ENCODE data around the gene LUZP2. TPM values are rescaled to one million over a fixed set of nuclear protein-coding genes. Genes with fewer than 3 reads are reported as not detected.

Gene LUZP2
- total and polyA plus RNA-seq, 9 of the 15 experiments (the other 6 are each of a cell fraction or from before 2014, with no cell fraction given) = not detected

DNA sequence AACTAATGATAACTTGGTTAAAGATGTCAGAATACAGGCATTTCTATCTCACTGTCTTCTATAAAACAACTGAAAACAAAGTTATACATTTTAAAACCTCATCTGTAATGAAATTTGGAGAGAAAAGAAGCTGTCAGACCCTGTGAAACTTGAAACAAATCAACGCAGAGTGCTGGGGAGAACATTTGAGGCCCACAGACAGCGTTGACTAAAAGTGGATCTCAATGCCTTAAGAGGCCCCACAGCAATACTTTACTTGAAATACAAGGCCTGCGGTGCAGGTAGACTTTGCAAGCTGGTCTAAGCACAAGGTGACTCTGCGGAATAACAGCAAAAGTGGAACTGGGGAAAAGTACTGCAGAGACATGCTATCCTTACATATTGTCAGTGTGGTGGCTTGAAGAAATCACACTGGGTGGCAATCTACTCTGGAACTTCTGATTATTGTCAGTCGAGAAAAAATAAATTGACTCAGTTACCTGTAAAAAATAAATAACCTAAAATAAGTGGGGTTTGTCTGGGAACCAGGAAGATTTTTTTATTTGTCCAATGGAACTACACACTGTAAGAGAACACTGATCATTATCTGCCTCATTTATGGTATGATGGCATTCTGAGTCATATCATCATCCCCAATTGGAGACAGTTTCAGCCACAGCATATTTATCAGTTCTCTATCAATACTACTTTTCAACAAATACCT is 138.9 kb downstream of the LUZP2 start:
- POLR2A ChIA-PET = no interaction called here
- H3K9me3 ChIP-seq (replicated peaks; ENCODE audit: control insufficient read depth, insufficient read depth, low read depth, low read length) = no peaks in the 10 kb centered on the region
- intact Hi-C loops (cut with micrococcal nuclease) = no loop called here
- no peak overlapping the region for H3K4me3 ChIP-seq
- TF ChIP-seq FOSL1 (tag; conservative IDR thresholded peaks at IDR 0.05) (no peak), GATAD2A (IDR thresholded peaks at IDR 0.05) (no peak), GATA2 (CRISPR knock-in tag; IDR thresholded peaks at IDR 0.05) (no peak), AFF1 (IDR thresholded peaks at IDR 0.05; ENCODE audit: low read depth in 1 of 2, partially characterized antibody in 2 of 2) (no peak), ZNF146 (CRISPR knock-in tag; IDR thresholded peaks at IDR 0.05; ENCODE audit: unreplicated experiment) (no peak), KAT2B (IDR thresholded peaks at IDR 0.05; ENCODE audit: low read depth, low read length) (no peak), EWSR1 (IDR thresholded peaks at IDR 0.05; ENCODE audit: borderline replicate concordance, low read depth, partially characterized antibody) (no peak), CBFA2T3 (IDR thresholded peaks at IDR 0.05) (no peak)
- ATAC-seq = no peak
- H3K27ac ChIP-seq (ENCODE audit: extremely low read depth, low read depth, low read length) = no peak overlapping the region
- WGBS (ENCODE audit: insufficient coverage, low coverage, missing lambda C conversion rate) = 3% methylated on average over 5 of the region's 5 CpGs
- BruUV-seq (replicated peaks) = no TSS peak
- no peak overlapping the region for H3K9ac ChIP-seq (ENCODE audit: insufficient read depth in 1 of 2, low read depth in 2 of 2, low read length in 2 of 2)
- DNase-seq (ENCODE audit: extremely low read depth in 1 of 4, low spot score in 3 of 4) = no peak
- CTCF ChIA-PET (ENCODE audit: low intra/inter-chr PET ratio) = no interaction called here
- H3K4me2 ChIP-seq (ENCODE audit: insufficient read depth, low read length) = no peak overlapping the region
- no peaks in the 10 kb centered on the region for H3K9me1 ChIP-seq (ENCODE audit: control insufficient read depth, insufficient read depth, low read length)
- no peaks in the 10 kb centered on the region for H3K4me1 ChIP-seq (replicated peaks in 1 of 2; ENCODE audit: control insufficient read depth in 2 of 2, insufficient read depth in 2 of 2, low read length in 2 of 2)
- H3K27me3 ChIP-seq (ENCODE audit: control insufficient read depth in 2 of 2, insufficient read depth in 2 of 2, low read length in 2 of 2) = no peaks in the 10 kb centered on the region
- H2AFZ ChIP-seq (ENCODE audit: low read depth, low read length) = no peak overlapping the region
- no peaks in the 10 kb centered on the region for H4K20me1 ChIP-seq (replicated peaks; ENCODE audit: control insufficient read depth, insufficient read depth, low read length)
- H3K36me3 ChIP-seq (ENCODE audit: control insufficient read depth, insufficient read depth, low read length) = no peaks in the 10 kb centered on the region
- FAIRE-seq = no peak
- no peaks in the 10 kb centered on the region for H3K79me2 ChIP-seq (ENCODE audit: control insufficient read depth, insufficient read depth, low read length)
- in situ Hi-C loops (cut with MboI) = no loop called here
